ENCODE measurements around the gene TOGARAM1. TPM values are rescaled to one million over a fixed set of nuclear protein-coding genes. Genes with fewer than 3 reads are reported as not detected.

TOGARAM1 gene
- total and polyA plus RNA-seq, 9 donors, result 8.4 to 28.3 (median 21.6) TPM

GRCh38 chr14:44968714-44969113, 6.7 kb downstream of the TOGARAM1 start:
- Histone ChIP-seq H3K27me3 (no peaks in the 10 kb centered on the region), H3K27ac (no peak overlapping the region), H3K36me3 (no peaks in the 10 kb centered on the region), H3K4me1 (ENCODE audit: insufficient read depth) (peaks cover 7% of the 10 kb centered on the region), H3K4me3 (no peak overlapping the region), H3K9me3 (no peaks in the 10 kb centered on the region)
- DNase-seq, result no peak
- TF ChIP-seq EP300 (IDR thresholded peaks at IDR 0.05) (no peak), POLR2A (IDR thresholded peaks at IDR 0.05) (no peak), CTCF (IDR thresholded peaks at IDR 0.05) (no peak)
- intact Hi-C loops (cut with DNase I), result no loop called here

DNA sequence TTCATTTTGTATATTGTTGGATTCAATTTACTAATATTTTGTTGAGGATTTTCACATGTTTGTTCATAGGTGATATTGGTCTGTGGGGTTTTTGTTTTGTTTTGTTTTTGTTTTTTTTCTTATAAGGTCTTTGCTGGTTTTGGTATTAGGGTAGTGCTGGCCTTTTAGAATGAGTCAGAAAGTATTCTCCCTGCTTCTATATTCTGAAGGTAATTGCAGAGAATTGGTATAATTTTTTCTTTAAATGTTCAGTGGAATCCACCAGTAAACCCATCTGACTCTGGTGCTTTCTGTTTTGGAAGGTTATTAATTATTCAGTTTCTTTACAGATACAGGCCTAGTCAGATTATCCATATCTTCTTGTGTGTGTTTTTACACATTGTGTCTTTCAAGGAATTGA, 8.9 kb downstream of the TOGARAM1 start:
- Histone ChIP-seq H3K27me3 (no peaks in the 10 kb centered on the region), H3K4me3 (no peak overlapping the region), H3K4me1 (ENCODE audit: insufficient read depth) (peaks cover 5% of the 10 kb centered on the region), H3K9me3 (no peaks in the 10 kb centered on the region), H3K36me3 (no peaks in the 10 kb centered on the region), H3K27ac (no peak overlapping the region)
- intact Hi-C loops (cut with DNase I), result no loop called here
- DNase-seq, result no peak
- TF ChIP-seq CTCF (IDR thresholded peaks at IDR 0.05) (no peak), POLR2A (IDR thresholded peaks at IDR 0.05) (no peak), EP300 (IDR thresholded peaks at IDR 0.05) (no peak)

DNA sequence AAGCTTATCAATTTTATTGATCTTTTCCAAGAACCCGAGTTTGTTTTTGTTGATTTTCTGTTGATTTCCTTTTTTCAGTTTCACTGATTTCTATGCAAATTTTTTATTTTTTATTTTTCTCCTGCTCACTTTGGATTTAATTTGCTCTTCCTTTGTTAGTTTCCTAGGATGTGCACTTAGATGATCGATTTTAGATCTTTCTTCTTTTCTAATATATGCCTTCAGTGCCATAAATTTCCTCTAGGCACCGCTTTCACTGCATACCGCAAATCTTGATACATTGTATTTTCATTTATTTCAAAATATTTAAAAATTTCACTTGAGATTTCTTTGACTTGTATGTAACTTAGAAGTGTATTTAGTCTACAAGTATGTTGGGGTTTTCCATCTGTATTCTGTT, 9.5 kb downstream of the TOGARAM1 start:
- no peak for TF ChIP-seq POLR2A (IDR thresholded peaks at IDR 0.05)
- no peak for TF ChIP-seq EP300 (IDR thresholded peaks at IDR 0.05)
- TF ChIP-seq CTCF (IDR thresholded peaks at IDR 0.05), result no peak
- 92 to 95% (median 92%) methylated on average over 4 of the region's 4 CpGs for WGBS, 3 donors
- Histone ChIP-seq H3K9me3 (no peaks in the 10 kb centered on the region), H3K4me1 (ENCODE audit: insufficient read depth) (peaks cover 2% of the 10 kb centered on the region), H3K27me3 (no peaks in the 10 kb centered on the region), H3K4me3 (no peak overlapping the region), H3K36me3 (no peaks in the 10 kb centered on the region), H3K27ac (no peak overlapping the region)
- intact Hi-C loops (cut with DNase I), result no loop called here
- DNase-seq, result no peak

- no peak overlapping the region for H3K27ac ChIP-seq
- no peaks in the 10 kb centered on the region for H3K9me3 ChIP-seq
- TF ChIP-seq CTCF (IDR thresholded peaks at IDR 0.05), result no peak
- no peak for TF ChIP-seq EP300 (IDR thresholded peaks at IDR 0.05)
- TF ChIP-seq POLR2A (IDR thresholded peaks at IDR 0.05), result no peak
- H3K4me3 ChIP-seq, result no peak overlapping the region
- H3K4me1 ChIP-seq (ENCODE audit: insufficient read depth), result no peaks in the 10 kb centered on the region
- H3K27me3 ChIP-seq, result no peaks in the 10 kb centered on the region
- intact Hi-C loops (cut with DNase I), result no loop called here
- H3K36me3 ChIP-seq, result no peaks in the 10 kb centered on the region
- DNase-seq, result no peak
- WGBS, 3 donors, result 80 to 81% (median 80%) methylated on average over 2 of the region's 2 CpGs
Measured at GRCh38 chr14:44979273-44979672, 17.3 kb downstream of the TOGARAM1 start.
